ENCODE data around the gene FLT4.

FLT4 gene

GRCh38 chr5:180647465-180647864 lies 1.9 kb downstream of the FLT4 start:
- TF ChIP-seq GATA3 (IDR thresholded peaks at IDR 0.05; ENCODE audit: low read depth, low read length), result no peak
- TF ChIP-seq GATA2 (IDR thresholded peaks at IDR 0.05; ENCODE audit: low read depth, low read length), result no peak

GRCh38 chr5:180646963-180647305 lies 2.5 kb downstream of the FLT4 start:
- TF ChIP-seq GATA3 (IDR thresholded peaks at IDR 0.05; ENCODE audit: low read depth, low read length), result no peak
- TF ChIP-seq GATA2 (IDR thresholded peaks at IDR 0.05; ENCODE audit: low read depth, low read length), result no peak

GRCh38 chr5:180646289-180646962 lies 3.0 kb downstream of the FLT4 start:
- TF ChIP-seq GATA3 (IDR thresholded peaks at IDR 0.05; ENCODE audit: low read depth, low read length), result no peak
- no peak for TF ChIP-seq GATA2 (IDR thresholded peaks at IDR 0.05; ENCODE audit: low read depth, low read length)

DNA sequence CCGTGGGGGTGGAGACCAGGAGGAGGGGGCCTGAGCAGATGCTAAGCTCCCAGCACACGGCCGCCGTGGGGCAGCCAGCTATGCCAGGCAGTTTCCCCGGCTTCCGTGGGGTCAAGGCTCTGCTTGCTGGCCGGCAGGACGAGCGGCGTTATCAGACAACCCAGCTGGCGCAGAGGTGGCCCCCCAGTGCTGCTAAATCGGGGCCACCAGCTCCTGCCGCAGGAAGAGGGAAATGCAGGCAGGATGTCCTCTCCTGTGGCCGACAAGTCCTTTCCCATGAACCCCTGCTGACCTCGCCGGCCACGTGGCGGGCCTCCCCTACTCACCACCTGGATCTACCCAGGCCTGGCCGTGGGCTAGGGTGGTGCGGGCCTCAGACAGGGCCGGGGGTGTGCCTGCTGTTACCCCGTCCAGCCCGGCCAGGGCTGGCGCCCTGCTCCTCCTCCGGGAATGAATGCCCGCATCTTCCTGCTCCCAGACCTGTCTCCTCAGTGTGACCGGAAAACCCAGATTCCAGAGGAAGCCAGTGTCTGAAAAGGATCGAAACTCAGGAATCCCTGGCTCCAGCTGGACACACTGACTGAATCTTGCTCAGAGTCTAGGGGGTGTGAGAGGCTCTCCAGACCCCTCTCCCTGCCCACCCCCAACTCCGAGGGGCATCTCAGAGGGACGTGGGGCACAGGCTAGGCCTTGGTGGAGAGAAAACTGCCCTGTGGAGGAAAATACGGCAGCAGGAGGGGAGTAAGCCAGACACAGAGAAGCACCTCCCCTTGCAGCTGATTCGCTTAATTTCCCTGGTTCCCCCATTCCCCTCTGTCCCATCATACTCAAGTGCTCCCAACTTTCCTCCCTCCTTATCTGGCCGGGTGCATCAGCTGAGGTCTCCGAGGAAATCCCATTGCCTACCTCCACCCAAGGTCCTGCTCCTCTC lies 3.9 kb downstream of the FLT4 start:
- TF ChIP-seq GATA2 (IDR thresholded peaks at IDR 0.05; ENCODE audit: low read depth, low read length) (no peak), GATA3 (IDR thresholded peaks at IDR 0.05; ENCODE audit: low read depth, low read length) (no peak)

GRCh38 chr5:180644825-180645273 lies 4.6 kb downstream of the FLT4 start:
- TF ChIP-seq GATA3 (IDR thresholded peaks at IDR 0.05; ENCODE audit: low read depth, low read length) (no peak), GATA2 (IDR thresholded peaks at IDR 0.05; ENCODE audit: low read depth, low read length) (no peak)

GRCh38 chr5:180644129-180644824 lies 5.1 kb downstream of the FLT4 start:
- TF ChIP-seq GATA3 (IDR thresholded peaks at IDR 0.05; ENCODE audit: low read depth, low read length) (no peak), GATA2 (IDR thresholded peaks at IDR 0.05; ENCODE audit: low read depth, low read length) (no peak)

DNA sequence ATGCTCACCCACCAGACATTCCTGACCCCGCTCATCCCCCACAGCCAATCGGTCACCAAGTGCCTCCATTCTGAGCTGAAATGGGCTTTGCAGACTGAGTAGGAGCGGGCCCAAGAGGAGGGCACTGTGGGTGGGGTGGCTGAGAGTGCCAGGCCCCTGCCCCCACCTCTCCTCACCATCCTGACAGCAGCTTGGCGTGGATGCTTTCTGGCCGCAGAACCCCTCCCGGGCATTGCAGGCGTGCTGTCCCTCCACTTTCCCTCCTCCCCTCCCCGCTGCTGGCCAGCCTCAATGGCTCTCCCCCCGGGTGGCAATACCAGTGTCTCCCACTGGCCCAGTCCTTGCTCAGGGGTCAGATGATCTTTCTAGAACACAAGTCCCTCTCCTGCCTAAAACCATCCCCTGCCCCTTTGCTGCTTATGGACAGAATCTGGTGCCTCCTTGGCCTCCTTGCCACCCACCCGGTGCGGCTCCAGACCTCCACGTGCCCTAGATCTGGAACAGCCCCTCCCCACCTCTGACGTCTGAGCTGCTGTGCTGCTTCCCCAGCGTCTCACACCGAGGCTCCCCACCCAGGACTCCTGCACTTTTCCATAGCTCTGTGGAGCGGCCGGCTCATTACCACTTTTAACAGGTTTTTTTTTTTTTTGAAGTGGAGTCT lies 6.1 kb downstream of the FLT4 start:
- TF ChIP-seq GATA2 (IDR thresholded peaks at IDR 0.05; ENCODE audit: low read depth, low read length) (no peak), GATA3 (IDR thresholded peaks at IDR 0.05; ENCODE audit: low read depth, low read length) (no peak)

GRCh38 chr5:180642779-180643178 lies 6.6 kb downstream of the FLT4 start:
- TF ChIP-seq GATA2 (IDR thresholded peaks at IDR 0.05; ENCODE audit: low read depth, low read length) (no peak), GATA3 (IDR thresholded peaks at IDR 0.05; ENCODE audit: low read depth, low read length) (no peak)

DNA sequence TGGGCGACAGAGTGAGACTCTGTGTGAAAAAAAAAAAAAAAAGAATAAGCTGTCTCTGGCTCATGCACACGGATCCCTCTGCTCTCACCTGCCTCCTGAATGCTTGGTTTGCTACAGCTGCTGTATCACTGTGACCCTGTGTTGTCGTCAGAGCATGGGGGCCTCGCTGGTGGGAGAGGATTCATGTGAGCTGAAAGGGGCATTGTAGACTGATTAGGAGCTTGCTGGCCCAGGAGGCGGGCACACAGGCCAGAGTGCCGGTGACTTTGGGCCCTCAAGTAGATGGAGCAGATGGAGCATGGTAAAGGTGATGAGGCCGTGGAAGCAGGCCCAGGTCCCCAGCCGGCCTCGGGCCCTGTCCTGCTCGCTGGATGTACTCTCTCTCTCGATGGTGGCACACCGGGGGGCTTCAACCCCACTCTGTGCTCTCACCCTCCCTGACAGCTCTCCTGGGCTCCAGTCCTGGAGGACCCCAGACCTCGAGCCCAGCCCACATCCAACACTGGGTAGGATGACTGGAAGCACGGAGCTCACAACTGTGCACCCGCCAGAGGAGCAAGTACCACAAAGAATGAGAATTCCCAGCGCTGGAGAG lies 7.1 kb downstream of the FLT4 start:
- TF ChIP-seq GATA3 (IDR thresholded peaks at IDR 0.05; ENCODE audit: low read depth, low read length), result no peak
- TF ChIP-seq GATA2 (IDR thresholded peaks at IDR 0.05; ENCODE audit: low read depth, low read length), result no peak

- TF ChIP-seq GATA3 (IDR thresholded peaks at IDR 0.05; ENCODE audit: low read depth, low read length) (no peak), GATA2 (IDR thresholded peaks at IDR 0.05; ENCODE audit: low read depth, low read length) (no peak)
These were observed 7.9 kb downstream of the FLT4 start for GRCh38 chr5:180641566-180641900.

GRCh38 chr5:180640861-180641565 lies 8.4 kb downstream of the FLT4 start:
- no peak for TF ChIP-seq GATA3 (IDR thresholded peaks at IDR 0.05; ENCODE audit: low read depth, low read length)
- TF ChIP-seq GATA2 (IDR thresholded peaks at IDR 0.05; ENCODE audit: low read depth, low read length), result no peak

- TF ChIP-seq GATA2 (IDR thresholded peaks at IDR 0.05; ENCODE audit: low read depth, low read length) (no peak), GATA3 (IDR thresholded peaks at IDR 0.05; ENCODE audit: low read depth, low read length) (no peak)
These were observed 8.9 kb downstream of the FLT4 start for GRCh38 chr5:180640611-180640860.
